Keratinocyte (primary cell): Measurements from ENCODE around the gene CNGA3. TPM values are rescaled to one million over a fixed set of nuclear protein-coding genes. Genes with fewer than 3 reads are reported as not detected.

Source experiments
- DNase-seq: peaks from one replicate; pipeline ENCODE4 v3.0.0-alpha.2; 2011; ENCODE audit warnings: low read depth, missing footprints, low spot score
- FAIRE-seq: peaks from 2 replicates; lab custom pipeline; 2011; peaks lifted over from hg19 to GRCh38; lab: Jason Lieb, UNC
- H2AFZ ChIP-seq: 2 replicates; pipeline ENCODE4 v1.6.0; 2012; ENCODE audit warnings: low read length, control low read depth, inconsistent platforms; ENCODE audit not compliant: control insufficient read depth
- H3K27ac ChIP-seq: 2 replicates; pipeline ENCODE4 v1.5.1; 2011; ENCODE audit warnings: low read length; ENCODE audit not compliant: control insufficient read depth, insufficient read depth
- H3K27me3 ChIP-seq: 3 replicates; pipeline ENCODE4 v1.6.0; 2011; ENCODE audit warnings: low read length; ENCODE audit not compliant: control insufficient read depth, insufficient read depth; ENCODE audit errors: extremely low read depth
- H3K36me3 ChIP-seq, 2 experiments: 2 replicates in 1 of 2; 3 replicates in 1 of 2; pipeline ENCODE4 v1.5.1; 2011; ENCODE audit warnings: low read length in 2 of 2, mild to moderate bottlenecking in 1 of 2; ENCODE audit not compliant: control insufficient read depth in 2 of 2, insufficient read depth in 2 of 2; ENCODE audit errors: extremely low read depth in 1 of 2
- H3K4me1 ChIP-seq: 3 replicates; pipeline ENCODE4 v1.5.1; 2011; ENCODE audit warnings: low read length; ENCODE audit not compliant: control insufficient read depth, insufficient read depth; ENCODE audit errors: extremely low read depth
- H3K4me2 ChIP-seq: 3 replicates; pipeline ENCODE4 v1.6.0; 2011; ENCODE audit warnings: low read depth, low read length; ENCODE audit not compliant: control insufficient read depth, insufficient read depth; ENCODE audit errors: extremely low read depth
- H3K4me3 ChIP-seq, 3 experiments: fragments of 200-600 bp in 1 of 3; sonication (generic) in 1 of 3; 2 replicates in 2 of 3; 3 replicates in 1 of 3; pipeline ENCODE4 v1.5.1; 2011 to 2016; ENCODE audit warnings: low read length in 3 of 3, mild to moderate bottlenecking in 3 of 3, control low read depth in 2 of 3, inconsistent platforms in 1 of 3, low read depth in 1 of 3, mixed read lengths in 1 of 3, mixed run types in 1 of 3, moderate library complexity in 1 of 3; ENCODE audit not compliant: control insufficient read depth in 2 of 3, insufficient read depth in 2 of 3; ENCODE audit errors: extremely low read depth in 1 of 3
- H3K79me2 ChIP-seq: 2 replicates; pipeline ENCODE4 v1.6.0; 2012; ENCODE audit warnings: low read length; ENCODE audit not compliant: control insufficient read depth, insufficient read depth
- H3K9ac ChIP-seq: 3 replicates; pipeline ENCODE4 v1.6.0; 2011; ENCODE audit warnings: low read length; ENCODE audit not compliant: control insufficient read depth, insufficient read depth; ENCODE audit errors: extremely low read depth
- H3K9me1 ChIP-seq: 3 replicates; pipeline ENCODE4 v1.6.0; 2011; ENCODE audit warnings: low read length; ENCODE audit not compliant: control insufficient read depth, insufficient read depth; ENCODE audit errors: extremely low read depth
- H3K9me3 ChIP-seq: 2 replicates; pipeline ENCODE4 v1.5.1; 2012; ENCODE audit warnings: low read depth, low read length; ENCODE audit not compliant: control insufficient read depth
- H4K20me1 ChIP-seq: 3 replicates; pipeline ENCODE4 v1.6.0; 2011; ENCODE audit warnings: low read length; ENCODE audit not compliant: control insufficient read depth, insufficient read depth; ENCODE audit errors: extremely low read depth
- CTCF ChIP-seq, 3 experiments: IDR thresholded peaks in 1 of 3; conservative IDR thresholded peaks in 1 of 3; optimal IDR thresholded peaks in 1 of 3; 2 replicates in 2 of 3; 3 replicates in 1 of 3; pipeline versions ENCODE3 to v1.5.1; 2011; ENCODE audit warnings: low read length in 3 of 3, mild to moderate bottlenecking in 3 of 3, moderate library complexity in 2 of 3, control low read depth in 1 of 3, inconsistent platforms in 1 of 3; ENCODE audit not compliant: insufficient read depth in 2 of 3; ENCODE audit errors: extremely low read depth in 1 of 3
- EZH2 ChIP-seq: IDR thresholded peaks from one replicate; pipeline ENCODE4 v1.6.1; 2012; ENCODE audit warnings: inconsistent platforms, mild to moderate bottlenecking, low read length, moderate library complexity
- dilution Hi-C: fragments of 300-500 bp; cut with MboI; formaldehyde crosslinking; loops from one replicate; pipeline ENCODE4 v1.7.0; 2020; ENCODE audit warnings: low sequenced_read_pairs; ENCODE audit not compliant: extremely low pct_ligation_motif_present
- polyA plus RNA-seq, 5 experiments: library from polyadenylated mRNA; depleted of rRNA in 3 of 5; stranded (reverse) in 3 of 5; stranded (forward) in 1 of 5; unstranded in 1 of 5; fragments of >200 nt; gene quantifications; 1 replicate in 1 of 5; 2 replicates in 3 of 5; 3 replicates in 1 of 5; pipeline versions ENCODE4 v1.2.1 to v1.2.3, GENCODE V29; 2011 to 2012; ENCODE audit warnings: missing spikeins in 2 of 5, low read depth in 1 of 5, low replicate concordance in 1 of 5

The CNGA3 gene
- polyA plus RNA-seq, 1 donor (not counting 4 experiments of a cell fraction or from before 2014, with no cell fraction given): 0.01 TPM

- no peaks in the 10 kb centered on the region for H3K9me3 ChIP-seq
- no peak overlapping the region for H3K4me3 ChIP-seq
- H3K4me2 ChIP-seq: no peak overlapping the region
- H3K79me2 ChIP-seq: no peaks in the 10 kb centered on the region
- DNase-seq (no peak), FAIRE-seq (no peak)
- no peaks in the 10 kb centered on the region for H3K9me1 ChIP-seq
- H4K20me1 ChIP-seq: no peaks in the 10 kb centered on the region
- peaks cover 3% of the 10 kb centered on the region for H3K27me3 ChIP-seq
- no peak overlapping the region for H3K9ac ChIP-seq
- no peak overlapping the region for H2AFZ ChIP-seq
- H3K4me1 ChIP-seq: no peaks in the 10 kb centered on the region
- H3K27ac ChIP-seq: no peak overlapping the region
- TF ChIP-seq EZH2 (no peak), CTCF (optimal IDR thresholded peaks at IDR 0.05 in 1 of 3, IDR thresholded peaks at IDR 0.05 in 1 of 3, conservative IDR thresholded peaks at IDR 0.05 in 1 of 3; ENCODE audit: extremely low read depth in 1 of 3, insufficient read depth in 2 of 3, low read length in 3 of 3) (no peak)
- H3K36me3 ChIP-seq: no peaks in the 10 kb centered on the region
- dilution Hi-C loops: no loop called here
Measured at GRCh38 chr2:98404556-98405250, 58.4 kb downstream of the CNGA3 start.

- H3K27me3 ChIP-seq: peaks cover 3% of the 10 kb centered on the region
- H3K4me3 ChIP-seq: no peak overlapping the region
- H3K9ac ChIP-seq: no peak overlapping the region
- H3K4me1 ChIP-seq: no peaks in the 10 kb centered on the region
- no peak overlapping the region for H3K27ac ChIP-seq
- no peak overlapping the region for H3K4me2 ChIP-seq
- FAIRE-seq: no peak
- H3K9me3 ChIP-seq: no peaks in the 10 kb centered on the region
- no peaks in the 10 kb centered on the region for H3K9me1 ChIP-seq
- DNase-seq: no peak
- dilution Hi-C loops: no loop called here
- H4K20me1 ChIP-seq: no peaks in the 10 kb centered on the region
- H3K36me3 ChIP-seq: no peaks in the 10 kb centered on the region
- TF ChIP-seq CTCF (optimal IDR thresholded peaks at IDR 0.05 in 1 of 3, IDR thresholded peaks at IDR 0.05 in 1 of 3, conservative IDR thresholded peaks at IDR 0.05 in 1 of 3; ENCODE audit: extremely low read depth in 1 of 3, insufficient read depth in 2 of 3, low read length in 3 of 3) (no peak), EZH2 (no peak)
- H3K79me2 ChIP-seq: no peaks in the 10 kb centered on the region
- no peak overlapping the region for H2AFZ ChIP-seq
Measured at GRCh38 chr2:98405301-98405700, 59.0 kb downstream of the CNGA3 start.
